IMR-90 (cell line): ENCODE data around the gene CD2. TPM values are rescaled to one million over a fixed set of nuclear protein-coding genes. Genes with fewer than 3 reads are reported as not detected.

Experiments
- ATAC-seq: fragments of 200-7000 bp; cut with Tn5 transposase; 2 replicates; pipeline ENCODE4 v1.9.1; 2020; ENCODE audit warnings: low read depth, mild to moderate bottlenecking, moderate library complexity
- BruUV-seq: library from RNA; stranded (reverse); fragments of 400-500 nt; replicated peaks from 2 replicates; lab custom pipeline; 2021; lab: Mats Ljungman, UMichigan
- CTCF ChIA-PET: fragments of 300-600 bp; formaldehyde crosslinking; extraction: SDS; loops from one replicate; lab custom pipeline; 2021; ENCODE audit warnings: antibody characterized with exemption; lab: Yijun Ruan, JAX
- POLR2A ChIA-PET: fragments of 300-600 bp; sonication (Branson Sonifier 250); formaldehyde crosslinking; loops from one replicate; lab custom pipeline; 2022; ENCODE audit warnings: antibody characterized with exemption; ENCODE audit not compliant: unreplicated experiment; lab: Charles Lee
- DNase-seq: peaks from one replicate; pipeline ENCODE4 v3.0.0; 2013
- H2AFZ ChIP-seq: replicated peaks from 2 replicates; pipeline ENCODE3; 2013; ENCODE audit warnings: low read length, mild to moderate bottlenecking; ENCODE audit not compliant: poor library complexity
- H2AK5ac ChIP-seq: 2 replicates; pipeline ENCODE4 v1.6.1; 2013; ENCODE audit warnings: low read depth, low read length, inconsistent platforms
- H2AK9ac ChIP-seq: replicated peaks from 2 replicates; pipeline ENCODE3; 2013; ENCODE audit warnings: mild to moderate bottlenecking, low read depth, low read length, moderate library complexity; ENCODE audit not compliant: poor library complexity
- H2BK120ac ChIP-seq: 2 replicates; pipeline ENCODE4 v1.6.1; 2013; ENCODE audit warnings: low read depth, low read length, inconsistent platforms
- H2BK15ac ChIP-seq: 3 replicates; pipeline ENCODE4 v1.6.1; 2013; ENCODE audit warnings: low read depth, low read length, inconsistent platforms
- H2BK20ac ChIP-seq: 2 replicates; pipeline ENCODE4 v1.6.1; 2013; ENCODE audit warnings: low read depth, mild to moderate bottlenecking, inconsistent platforms, low read length, moderate library complexity
- H2BK5ac ChIP-seq: 2 replicates; pipeline ENCODE4 v1.6.1; 2013; ENCODE audit warnings: mild to moderate bottlenecking, low read depth, low read length, inconsistent platforms; ENCODE audit not compliant: poor library complexity, severe bottlenecking
- H3K14ac ChIP-seq: replicated peaks from 2 replicates; pipeline ENCODE4 v1.6.1; 2013; ENCODE audit warnings: low read depth, low read length, inconsistent platforms
- H3K18ac ChIP-seq: 2 replicates; pipeline ENCODE4 v1.6.1; 2013; ENCODE audit warnings: low read depth, low read length, control low read depth
- H3K23ac ChIP-seq: 2 replicates; pipeline ENCODE4 v1.6.1; 2013; ENCODE audit warnings: low read depth, low read length, inconsistent platforms
- H3K27ac ChIP-seq: 2 replicates; pipeline ENCODE4 v1.5.1; 2013; ENCODE audit warnings: mild to moderate bottlenecking, control low read depth, low read length; ENCODE audit not compliant: insufficient read depth
- H3K27me3 ChIP-seq: 2 replicates; pipeline ENCODE4 v1.6.1; 2013; ENCODE audit warnings: low read length; ENCODE audit not compliant: control insufficient read depth, insufficient read depth
- H3K36me3 ChIP-seq: 2 replicates; pipeline ENCODE4 v1.6.1; 2013; ENCODE audit warnings: low read length, mixed read lengths; ENCODE audit not compliant: control insufficient read depth, insufficient read depth
- H3K4ac ChIP-seq: 2 replicates; pipeline ENCODE4 v1.6.1; 2013; ENCODE audit warnings: low read depth, low read length, inconsistent platforms
- H3K4me1 ChIP-seq: 2 replicates; pipeline ENCODE4 v1.6.1; 2013; ENCODE audit warnings: low read length, mixed read lengths; ENCODE audit not compliant: control insufficient read depth, insufficient read depth
- H3K4me2 ChIP-seq: 2 replicates; pipeline ENCODE4 v1.6.1; 2013; ENCODE audit warnings: low read depth, mild to moderate bottlenecking, control low read depth, low read length, moderate library complexity
- H3K4me3 ChIP-seq: 2 replicates; pipeline ENCODE4 v1.5.1; 2013; ENCODE audit warnings: low read depth, mild to moderate bottlenecking, control low read depth, low read length, moderate library complexity; ENCODE audit not compliant: insufficient read depth
- H3K56ac ChIP-seq: 2 replicates; pipeline ENCODE4 v1.6.1; 2013; ENCODE audit warnings: low read length, inconsistent platforms; ENCODE audit not compliant: insufficient read depth; ENCODE audit errors: extremely low read depth
- H3K79me1 ChIP-seq, 2 experiments: 2 replicates each; pipeline ENCODE4 v1.6.1; 2013; ENCODE audit warnings: low read length in 2 of 2, inconsistent platforms in 1 of 2, low read depth in 1 of 2
- H3K9ac ChIP-seq: 2 replicates; pipeline ENCODE4 v1.6.1; 2013; ENCODE audit warnings: low read depth, low read length, control low read depth
- H3K9me1 ChIP-seq: 2 replicates; pipeline ENCODE4 v1.6.1; 2013; ENCODE audit warnings: low read length, inconsistent platforms; ENCODE audit not compliant: insufficient read depth
- H3K9me3 ChIP-seq: 2 replicates; pipeline ENCODE4 v1.6.1; 2013; ENCODE audit warnings: low read length; ENCODE audit not compliant: control insufficient read depth, insufficient read depth
- H4K20me1 ChIP-seq: 2 replicates; pipeline ENCODE4 v1.6.1; 2013; ENCODE audit warnings: low read length, inconsistent platforms; ENCODE audit not compliant: insufficient read depth
- H4K5ac ChIP-seq: 2 replicates; pipeline ENCODE4 v1.6.1; 2013; ENCODE audit warnings: mild to moderate bottlenecking, low read depth, low read length, control low read depth
- H4K8ac ChIP-seq, 2 experiments: 2 replicates each; pipeline ENCODE4 v1.6.1; 2013; ENCODE audit warnings: low read depth in 2 of 2, low read length in 2 of 2, control low read depth in 1 of 2, inconsistent platforms in 1 of 2
- H4K91ac ChIP-seq: 2 replicates; pipeline ENCODE4 v1.6.1; 2013; ENCODE audit warnings: low read depth, low read length, inconsistent platforms; ENCODE audit not compliant: insufficient read depth
- BHLHE40 ChIP-seq: fragments of 150-350 bp; IDR thresholded peaks from 2 replicates; pipeline ENCODE4 v1.6.1; 2016; ENCODE audit warnings: mild to moderate bottlenecking, low read depth, low read length
- FOS ChIP-seq: fragments of 150-350 bp; IDR thresholded peaks from 2 replicates; pipeline ENCODE4 v1.6.1; 2016; ENCODE audit warnings: low read depth, low read length
- MAZ ChIP-seq: IDR thresholded peaks from 2 replicates; pipeline ENCODE4 v1.6.1; 2012; ENCODE audit warnings: low read depth, mild to moderate bottlenecking, low read length, improper control_type of control experiment, moderate library complexity, borderline replicate concordance
- MXI1 ChIP-seq: IDR thresholded peaks from 2 replicates; pipeline ENCODE4 v1.6.1; 2012; ENCODE audit warnings: low read depth, mild to moderate bottlenecking, low read length, moderate library complexity, borderline replicate concordance
- NFE2L2 ChIP-seq: fragments of 150-350 bp; IDR thresholded peaks from 2 replicates; pipeline ENCODE4 v1.6.1; 2016; ENCODE audit warnings: low read depth, mild to moderate bottlenecking, low read length
- RAD21 ChIP-seq: IDR thresholded peaks from 2 replicates; pipeline ENCODE4 v1.6.1; 2012; ENCODE audit warnings: low read length, improper control_type of control experiment
- RCOR1 ChIP-seq: IDR thresholded peaks from 2 replicates; pipeline ENCODE4 v1.6.1; 2012; ENCODE audit warnings: mild to moderate bottlenecking, low read length, improper control_type of control experiment; ENCODE audit not compliant: insufficient replicate concordance
- SMC3 ChIP-seq: fragments of 150-350 bp; IDR thresholded peaks from 2 replicates; pipeline ENCODE4 v1.6.1; 2016; ENCODE audit warnings: low read depth, mild to moderate bottlenecking, antibody characterized with exemption, low read length, moderate library complexity
- USF2 ChIP-seq: fragments of 150-350 bp; IDR thresholded peaks from 2 replicates; pipeline ENCODE4 v1.6.1; 2017; ENCODE audit warnings: mild to moderate bottlenecking, antibody characterized with exemption, low read length, low read depth
- WGBS, 2 experiments: methylation state at CpG; one replicate each; pipeline versions ENCODE4 v1.1.5 to v1.1.7; 2013; ENCODE audit warnings: missing lambda C conversion rate in 2 of 2; ENCODE audit not compliant: insufficient read length in 1 of 2; ENCODE audit errors: extremely low coverage in 2 of 2; 5-methylcytosine and 5-hydroxymethylcytosine counted together
- dilution Hi-C: fragments of 300-500 bp; cut with HindIII; formaldehyde crosslinking; loops from one replicate; pipeline ENCODE4 v1.14.3; 2018; ENCODE audit warnings: low sequenced_read_pairs; ENCODE audit not compliant: unreplicated experiment
- in situ Hi-C: fragments of 300-500 bp; cut with MboI; formaldehyde crosslinking; loops from 3 replicates; pipeline ENCODE4 v1.14.3; 2019; ENCODE audit warnings: low sequenced_read_pairs, inconsistent platforms, mixed read lengths
- intact Hi-C: fragments of 100-400 bp; cut with micrococcal nuclease; formaldehyde crosslinking; loops from 2 replicates; pipeline ENCODE4 v1.10.0; 2022
- polyA plus RNA-seq, 3 experiments: library from polyadenylated mRNA; depleted of rRNA; stranded (reverse); fragments of >200 nt; gene quantifications; 2 replicates each; pipeline ENCODE4 v1.2.3, GENCODE V29; 2012; ENCODE audit warnings: low replicate concordance in 1 of 3
- total RNA-seq: library from RNA; depleted of rRNA; stranded (reverse); fragments of >200 nt; gene quantifications from 2 replicates; pipeline ENCODE4 v1.2.3, GENCODE V29; 2012

CD2 gene
- total and polyA plus RNA-seq, 2 of the 4 experiments (the other 2 are of a cell fraction): not detected

- intact Hi-C loops (no loop called here), dilution Hi-C loops (no loop called here), in situ Hi-C loops (no loop called here)
- H3K9me1 ChIP-seq: no peaks in the 10 kb centered on the region
- H3K27ac ChIP-seq: no peak overlapping the region
- H3K4me1 ChIP-seq: no peaks in the 10 kb centered on the region
- no peak overlapping the region for H2AK9ac ChIP-seq
- H3K9me3 ChIP-seq: no peaks in the 10 kb centered on the region
- no peak overlapping the region for H3K9ac ChIP-seq
- no peaks in the 10 kb centered on the region for H3K27me3 ChIP-seq
- no peak overlapping the region for H2BK5ac ChIP-seq
- BruUV-seq: no TSS peak
- no peak overlapping the region for H3K18ac ChIP-seq
- no peak overlapping the region for H4K5ac ChIP-seq
- ChIA-PET CTCF (no interaction called here), POLR2A (no interaction called here)
- no peak overlapping the region for H3K56ac ChIP-seq
- no peak overlapping the region for H3K14ac ChIP-seq
- no peak overlapping the region for H3K4ac ChIP-seq
- no peak overlapping the region for H2AFZ ChIP-seq
- TF ChIP-seq MAZ (no peak), USF2 (no peak), MXI1 (no peak), SMC3 (no peak), NFE2L2 (no peak), RCOR1 (no peak), FOS (no peak), BHLHE40 (no peak), RAD21 (no peak)
- H2AK5ac ChIP-seq: no peak overlapping the region
- no peaks in the 10 kb centered on the region for H3K36me3 ChIP-seq
- WGBS, 2 experiments: 50% methylated on average over 1 of the region's 3 CpGs; no CpG with 5 or more reads in 1 of the 2 experiments
- no peak overlapping the region for H2BK15ac ChIP-seq
- H4K8ac ChIP-seq: no peak overlapping the region
- no peak overlapping the region for H3K23ac ChIP-seq
- no peaks in the 10 kb centered on the region for H4K20me1 ChIP-seq
- ATAC-seq (no peak), DNase-seq (no peak)
- H2BK120ac ChIP-seq: no peak overlapping the region
- no peak overlapping the region for H2BK20ac ChIP-seq
- no peak overlapping the region for H3K4me3 ChIP-seq
- H3K79me1 ChIP-seq: no peaks in the 10 kb centered on the region
- no peak overlapping the region for H3K4me2 ChIP-seq
- no peak overlapping the region for H4K91ac ChIP-seq
Observed at GRCh38 chr1:116717318-116717717, 36.9 kb upstream of the CD2 start.
